GM10266 (cell line): ENCODE results near the gene QSOX2.

Experiments used
- DNase-seq: peaks from one replicate; pipeline ENCODE4 v3.0.0; 2012; ENCODE audit errors: extremely low spot score
- TF ChIP-seq, protein P1 (sequence below): IDR thresholded peaks from 2 replicates; pipeline ENCODE4 v1.5.1; 2012; ENCODE audit warnings: mild to moderate bottlenecking, low read depth; ENCODE audit not compliant: control insufficient read depth, insufficient read depth; ENCODE audit errors: missing control alignments

Gene QSOX2

DNA sequence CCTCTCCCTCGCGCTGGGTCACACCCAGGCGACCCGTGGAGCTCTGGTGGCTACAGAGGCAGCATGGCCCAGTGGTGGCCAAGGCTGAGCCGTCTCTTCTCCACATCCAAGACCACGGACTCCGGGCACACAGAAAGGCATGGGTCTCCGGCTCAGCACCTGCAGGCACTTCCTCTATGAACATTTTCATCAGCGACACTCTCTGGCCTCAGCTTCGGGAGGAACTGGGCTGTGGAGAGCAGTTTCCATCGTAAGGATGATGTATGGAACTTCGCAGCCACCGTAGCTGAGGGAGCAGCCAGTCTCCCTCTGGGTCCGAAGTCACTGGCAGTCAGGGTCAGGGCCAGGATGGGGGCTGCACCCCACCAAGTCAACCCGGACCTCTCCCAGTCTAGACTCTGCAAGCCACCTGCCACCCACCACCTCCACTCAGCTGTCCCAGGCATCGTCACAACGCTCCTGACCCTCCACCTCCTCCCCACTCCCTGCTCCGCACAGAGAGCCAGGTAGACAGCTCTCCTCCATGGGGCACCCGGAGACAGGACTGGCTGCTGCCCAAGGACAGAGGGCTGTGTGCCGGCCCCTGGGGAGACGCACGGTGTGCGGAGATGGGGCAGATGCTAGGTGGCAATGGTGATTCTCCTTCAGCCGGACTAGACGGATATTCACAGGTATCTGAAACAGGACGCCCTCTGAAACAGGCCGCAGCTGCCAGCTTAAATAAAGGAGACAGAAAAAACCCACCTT is 9.7 kb downstream of the QSOX2 start:
- TF ChIP-seq, protein P1, sequence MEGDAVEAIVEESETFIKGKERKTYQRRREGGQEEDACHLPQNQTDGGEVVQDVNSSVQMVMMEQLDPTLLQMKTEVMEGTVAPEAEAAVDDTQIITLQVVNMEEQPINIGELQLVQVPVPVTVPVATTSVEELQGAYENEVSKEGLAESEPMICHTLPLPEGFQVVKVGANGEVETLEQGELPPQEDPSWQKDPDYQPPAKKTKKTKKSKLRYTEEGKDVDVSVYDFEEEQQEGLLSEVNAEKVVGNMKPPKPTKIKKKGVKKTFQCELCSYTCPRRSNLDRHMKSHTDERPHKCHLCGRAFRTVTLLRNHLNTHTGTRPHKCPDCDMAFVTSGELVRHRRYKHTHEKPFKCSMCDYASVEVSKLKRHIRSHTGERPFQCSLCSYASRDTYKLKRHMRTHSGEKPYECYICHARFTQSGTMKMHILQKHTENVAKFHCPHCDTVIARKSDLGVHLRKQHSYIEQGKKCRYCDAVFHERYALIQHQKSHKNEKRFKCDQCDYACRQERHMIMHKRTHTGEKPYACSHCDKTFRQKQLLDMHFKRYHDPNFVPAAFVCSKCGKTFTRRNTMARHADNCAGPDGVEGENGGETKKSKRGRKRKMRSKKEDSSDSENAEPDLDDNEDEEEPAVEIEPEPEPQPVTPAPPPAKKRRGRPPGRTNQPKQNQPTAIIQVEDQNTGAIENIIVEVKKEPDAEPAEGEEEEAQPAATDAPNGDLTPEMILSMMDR: no peak

DNA sequence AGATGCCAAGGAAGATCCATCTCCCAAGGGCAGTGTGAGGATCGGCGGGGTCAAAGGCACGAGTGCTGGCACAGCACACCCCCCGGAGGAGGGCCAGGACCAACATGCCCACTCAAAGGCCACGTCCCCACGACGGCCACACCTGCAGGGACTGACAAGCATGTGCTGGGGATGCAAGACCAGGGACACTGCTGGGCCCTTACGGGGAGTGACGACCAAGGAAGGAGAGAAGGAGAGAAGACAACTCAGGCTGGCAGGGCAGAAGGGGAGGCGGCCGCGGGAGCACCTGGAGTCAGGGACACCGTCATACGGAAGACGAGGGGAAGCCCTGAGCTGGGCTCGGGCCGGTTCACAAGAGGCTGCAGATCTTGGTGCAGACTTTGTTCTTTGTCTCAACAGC is 10.4 kb downstream of the QSOX2 start:
- DNase-seq: no peak
- TF ChIP-seq, protein P1: no peak

More for the DNA sequence above, 9.7 kb downstream of the QSOX2 start:
- no peak for DNase-seq

DNA sequence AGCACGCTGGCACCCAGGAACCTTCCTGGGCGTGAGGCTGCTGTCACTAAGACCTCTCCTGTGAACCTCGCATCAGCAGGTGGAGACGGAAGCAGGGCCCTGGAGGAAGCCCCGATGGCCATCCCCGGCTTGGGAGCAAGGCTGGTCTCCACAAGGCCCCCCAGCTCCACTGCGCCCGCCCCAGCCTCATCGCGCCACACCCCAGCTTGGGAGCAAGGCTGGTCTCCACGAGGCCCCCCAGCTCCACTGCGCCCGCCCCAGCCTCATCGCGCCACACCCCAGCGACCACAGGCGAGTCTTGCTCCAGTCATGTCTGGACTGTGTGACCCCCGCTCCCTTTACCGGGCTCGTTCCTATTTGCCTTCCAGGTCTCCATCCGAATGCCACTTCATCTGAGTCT is 11.0 kb downstream of the QSOX2 start:
- DNase-seq: no peak
- TF ChIP-seq, protein P1: no peak

DNA sequence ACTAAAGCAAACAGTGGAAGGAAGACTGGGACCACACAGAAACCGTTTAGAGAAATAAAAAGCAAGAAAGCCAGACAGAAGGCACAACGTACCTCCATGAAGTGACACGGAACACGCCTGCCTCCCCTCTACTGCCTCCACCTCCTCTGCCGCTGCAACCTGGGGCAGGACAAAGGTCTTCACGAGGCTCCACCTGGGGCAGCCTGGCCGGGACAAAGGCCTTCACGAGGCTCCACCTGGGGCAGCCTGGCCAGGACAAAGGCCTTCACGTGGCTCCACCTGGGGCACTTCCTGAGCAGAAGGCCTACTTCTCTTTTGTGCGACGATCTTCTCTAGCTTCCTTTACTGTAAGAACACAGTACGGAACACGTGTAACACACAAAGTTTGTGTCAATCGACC is 11.7 kb downstream of the QSOX2 start:
- no peak for DNase-seq
- TF ChIP-seq, protein P1: no peak

DNA sequence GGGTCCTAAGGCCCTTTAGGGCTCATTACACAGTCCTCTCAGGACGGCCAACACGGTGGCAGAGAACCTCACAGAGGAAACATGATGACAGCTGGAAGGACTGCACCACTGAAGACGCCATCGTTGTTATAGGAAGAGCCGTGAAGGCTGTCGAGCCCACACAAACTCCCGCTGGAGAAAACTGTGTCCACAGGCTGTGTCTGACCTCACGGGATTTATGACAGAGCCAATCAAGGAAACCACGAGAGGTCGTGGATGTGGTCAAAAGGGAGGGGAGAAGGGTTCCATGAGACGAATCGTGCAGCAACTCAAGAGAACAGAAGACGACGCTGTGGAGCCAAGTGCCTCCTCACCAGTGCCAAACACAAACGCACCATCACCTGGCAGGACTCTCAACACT is 12.2 kb downstream of the QSOX2 start:
- TF ChIP-seq, protein P1: no peak
- no peak for DNase-seq

DNA sequence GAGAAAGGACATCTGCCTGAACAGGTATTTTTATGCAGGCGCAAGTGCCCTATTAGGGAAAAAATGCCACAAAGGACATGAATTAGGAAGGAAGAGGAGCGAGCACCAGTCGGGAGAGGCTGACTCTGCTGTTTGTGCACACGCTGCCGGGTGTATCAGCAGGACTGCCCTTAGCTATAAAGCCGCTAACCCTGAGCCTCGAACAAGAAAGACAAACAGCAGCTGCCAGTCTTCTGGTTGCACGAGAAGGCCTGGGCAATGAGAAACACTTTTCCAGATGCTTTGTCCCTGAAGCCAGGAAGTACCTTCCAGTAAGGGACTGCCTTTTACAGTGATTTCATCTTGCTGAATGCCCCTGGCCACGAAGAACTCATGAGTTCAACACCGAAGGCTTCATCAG is 12.6 kb downstream of the QSOX2 start:
- TF ChIP-seq, protein P1: no peak
- DNase-seq: no peak

DNA sequence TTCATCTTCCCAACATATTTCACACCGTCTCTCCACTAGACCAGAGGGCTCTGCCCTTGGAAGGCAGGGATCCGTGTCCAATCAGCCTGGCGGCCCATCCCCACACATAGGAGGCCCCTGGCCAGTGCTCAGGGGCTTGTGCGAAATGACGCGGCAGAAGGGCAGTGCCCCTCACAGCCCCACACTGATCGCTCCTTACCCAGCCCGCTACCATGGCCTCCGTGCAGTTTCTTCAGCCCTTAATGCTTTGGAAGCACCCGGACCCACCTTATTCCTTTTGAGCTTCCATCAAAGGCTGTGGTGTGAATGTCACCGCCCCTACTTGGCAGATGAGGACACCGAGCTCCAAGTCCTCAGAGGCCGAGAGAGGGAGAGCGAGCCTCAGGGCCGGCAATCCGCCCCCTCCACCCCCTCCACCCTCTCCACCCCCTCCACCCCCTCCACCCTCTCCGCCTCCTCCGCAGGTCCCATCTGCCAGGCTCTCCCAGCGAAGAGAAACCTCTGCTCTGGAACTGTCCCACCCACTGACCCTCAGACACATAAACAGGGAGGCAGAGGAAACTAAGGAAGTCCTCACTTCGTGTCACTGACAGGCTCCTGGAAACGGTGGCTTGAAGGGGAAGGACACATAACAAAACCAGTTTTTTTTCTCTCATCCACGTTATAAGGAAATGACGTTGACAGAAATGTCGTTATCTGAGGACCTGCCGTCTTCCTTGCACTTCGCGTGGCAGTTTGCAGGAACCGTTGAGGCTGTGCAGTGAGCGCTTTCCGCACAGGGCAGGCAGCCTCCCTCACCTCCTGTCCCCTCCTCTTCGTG is 13.9 kb downstream of the QSOX2 start:
- no peak for DNase-seq

More for the DNA sequence above, 13.9 kb downstream of the QSOX2 start:
- TF ChIP-seq, protein P1: no peak
